Endothelial cell of umbilical vein (primary cell): ENCODE results near the gene NBL1. TPM values are rescaled to one million over a fixed set of nuclear protein-coding genes. Genes with fewer than 3 reads are reported as not detected.

Experiments used
- BruUV-seq: library from RNA; stranded (reverse); fragments of 400-500 nt; replicated peaks from 2 replicates; lab custom pipeline; 2021; lab: Mats Ljungman, UMichigan
- CTCF ChIA-PET: fragments of 300-600, 350-600 bp; sonication (Branson Sonifier 250); formaldehyde crosslinking; loops from one replicate; lab custom pipeline; 2021; ENCODE audit warnings: antibody characterized with exemption, inconsistent platforms; lab: Charles Lee
- POLR2A ChIA-PET: fragments of 300-600, 350-600 bp; sonication (Branson Sonifier 250); formaldehyde crosslinking; loops from one replicate; lab custom pipeline; 2021; ENCODE audit warnings: antibody characterized with exemption, inconsistent platforms; lab: Charles Lee
- DNase-seq: peaks from one replicate; pipeline ENCODE4 v3.0.0-alpha.2; 2011; ENCODE audit warnings: low read depth, low spot score
- FAIRE-seq: peaks from 2 replicates; lab custom pipeline; 2011; peaks lifted over from hg19 to GRCh38; lab: Jason Lieb, UNC
- H2AFZ ChIP-seq: 2 replicates; pipeline ENCODE4 v1.6.0; 2012; ENCODE audit warnings: low read depth, low read length, control low read depth, inconsistent platforms
- H3K27ac ChIP-seq: 2 replicates; pipeline ENCODE4 v1.5.1; 2011; ENCODE audit warnings: low read depth, mild to moderate bottlenecking, control low read depth, low read length, moderate library complexity; ENCODE audit not compliant: insufficient read depth
- H3K27me3 ChIP-seq, 2 experiments: 2 replicates each; pipeline versions ENCODE4 v1.6.0 to v1.6.1; 2011; ENCODE audit warnings: low read length in 2 of 2, mixed read lengths in 1 of 2; ENCODE audit not compliant: control insufficient read depth in 2 of 2, insufficient read depth in 2 of 2
- H3K36me3 ChIP-seq, 2 experiments: 2 replicates in 1 of 2; 3 replicates in 1 of 2; pipeline ENCODE4 v1.5.1; 2011; ENCODE audit warnings: low read length in 2 of 2, mild to moderate bottlenecking in 1 of 2, moderate library complexity in 1 of 2; ENCODE audit not compliant: control insufficient read depth in 2 of 2, insufficient read depth in 2 of 2; ENCODE audit errors: extremely low read depth in 1 of 2
- H3K4me1 ChIP-seq: 3 replicates; pipeline ENCODE4 v1.5.1; 2011; ENCODE audit warnings: mild to moderate bottlenecking, low read length; ENCODE audit not compliant: control insufficient read depth, insufficient read depth; ENCODE audit errors: extremely low read depth
- H3K4me2 ChIP-seq: 2 replicates; pipeline ENCODE4 v1.6.1; 2011; ENCODE audit warnings: low read length, control low read depth, mixed read lengths; ENCODE audit not compliant: insufficient read depth
- H3K4me3 ChIP-seq, 3 experiments: fragments of 200-600 bp in 1 of 3; sonication (generic), shearing (Covaris generic) in 1 of 3; replicated peaks in 1 of 3; 2 replicates each; pipeline ENCODE4 v1.5.1; 2011 to 2016; ENCODE audit warnings: control low read depth in 3 of 3, low read length in 3 of 3, mild to moderate bottlenecking in 2 of 3, inconsistent platforms in 1 of 3, low read depth in 1 of 3, moderate library complexity in 1 of 3; ENCODE audit not compliant: insufficient read depth in 1 of 3
- H3K79me2 ChIP-seq: 2 replicates; pipeline ENCODE4 v1.6.0; 2012; ENCODE audit warnings: low read length, inconsistent platforms; ENCODE audit not compliant: control insufficient read depth, insufficient read depth
- H3K9ac ChIP-seq: replicated peaks from 2 replicates; pipeline ENCODE3; 2011; ENCODE audit warnings: low read length, control low read depth; ENCODE audit not compliant: insufficient read depth; ENCODE audit errors: extremely low read depth
- H3K9me1 ChIP-seq: replicated peaks from 3 replicates; pipeline ENCODE4 v1.6.0; 2011; ENCODE audit warnings: mild to moderate bottlenecking, low read length; ENCODE audit not compliant: control insufficient read depth, insufficient read depth; ENCODE audit errors: extremely low read depth
- H3K9me3 ChIP-seq: replicated peaks from 2 replicates; pipeline ENCODE4 v1.5.1; 2012; ENCODE audit warnings: low read length, inconsistent platforms; ENCODE audit not compliant: control insufficient read depth, insufficient read depth
- H4K20me1 ChIP-seq: replicated peaks from 2 replicates; pipeline ENCODE3; 2011; ENCODE audit warnings: mild to moderate bottlenecking, low read length; ENCODE audit not compliant: control insufficient read depth, insufficient read depth; ENCODE audit errors: extremely low read depth
- EZH2 ChIP-seq: IDR thresholded peaks from 2 replicates; pipeline ENCODE4 v1.6.1; 2012; ENCODE audit warnings: borderline replicate concordance, low read depth, mild to moderate bottlenecking, moderate library complexity, low read length, inconsistent platforms; ENCODE audit not compliant: severe bottlenecking
- FOS ChIP-seq: IDR thresholded peaks from 2 replicates; pipeline ENCODE4 v1.6.1; 2011; ENCODE audit warnings: mild to moderate bottlenecking, low read length, moderate library complexity, borderline replicate concordance; ENCODE audit not compliant: insufficient read depth
- GATA2 ChIP-seq: IDR thresholded peaks from 2 replicates; pipeline ENCODE4 v1.7.0; 2011; ENCODE audit warnings: low read depth, mild to moderate bottlenecking, moderate library complexity, mixed read lengths, low read length; ENCODE audit not compliant: insufficient read length, insufficient read depth
- JUN ChIP-seq: IDR thresholded peaks from 2 replicates; pipeline ENCODE4 v1.6.1; 2011; ENCODE audit warnings: borderline replicate concordance, low read depth; ENCODE audit not compliant: insufficient read length, insufficient read depth
- MYC ChIP-seq: IDR thresholded peaks from one replicate; pipeline ENCODE4 v1.6.1; 2011; ENCODE audit warnings: mild to moderate bottlenecking, low read depth, low read length
- POLR2A ChIP-seq: IDR thresholded peaks from 2 replicates; pipeline ENCODE4 v1.6.1; 2012; ENCODE audit warnings: low read depth, mild to moderate bottlenecking, control low read depth, low read length
- POLR2AphosphoS5 ChIP-seq: IDR thresholded peaks from 2 replicates; pipeline ENCODE4 v1.6.1; 2012; ENCODE audit warnings: low read depth, mild to moderate bottlenecking, control low read depth, low read length, moderate library complexity; ENCODE audit not compliant: insufficient read depth
- dilution Hi-C: fragments of 300-500 bp; cut with MboI; formaldehyde crosslinking; loops from one replicate; pipeline ENCODE4 v1.15.0; 2019; ENCODE audit warnings: low sequenced_read_pairs; ENCODE audit not compliant: extremely low pct_ligation_motif_present
- intact Hi-C: fragments of 100-400 bp; cut with micrococcal nuclease; formaldehyde crosslinking; loops from one replicate; pipeline ENCODE4 v1.10.0; 2022
- polyA plus RNA-seq, 4 experiments: library from polyadenylated mRNA; depleted of rRNA in 3 of 4; stranded (reverse) in 3 of 4; unstranded in 1 of 4; fragments of >200 nt; gene quantifications; 2 replicates each; pipeline versions ENCODE4 v1.2.1 to v1.2.3, GENCODE V29; 2011 to 2012; ENCODE audit warnings: missing spikeins in 1 of 4
- total RNA-seq: library from RNA; stranded (reverse); gene quantifications from 2 replicates; pipeline ENCODE4 v1.2.3, GENCODE V29; 2021
- TF ChIP-seq, protein P1 (sequence below), 2 donors: IDR thresholded peaks; 1 replicate in 1 of 2; 2 replicates in 1 of 2; pipeline ENCODE4 v1.5.1; 2011; ENCODE audit warnings: low read length in 2 of 2, mild to moderate bottlenecking in 2 of 2, moderate library complexity in 2 of 2, control low read depth in 1 of 2, inconsistent platforms in 1 of 2, low read depth in 1 of 2; ENCODE audit not compliant: insufficient read depth in 1 of 2; ENCODE audit errors: extremely low read depth in 1 of 2
- TF ChIP-seq, protein P2 (sequence below): IDR thresholded peaks from 2 replicates; pipeline ENCODE4 v1.6.1; 2011; ENCODE audit not compliant: insufficient read depth, insufficient read length

NBL1 gene
- total and polyA plus RNA-seq, 2 donors (not counting 3 experiments of a cell fraction or from before 2014, with no cell fraction given), result 36.2 to 40.5 TPM

DNA sequence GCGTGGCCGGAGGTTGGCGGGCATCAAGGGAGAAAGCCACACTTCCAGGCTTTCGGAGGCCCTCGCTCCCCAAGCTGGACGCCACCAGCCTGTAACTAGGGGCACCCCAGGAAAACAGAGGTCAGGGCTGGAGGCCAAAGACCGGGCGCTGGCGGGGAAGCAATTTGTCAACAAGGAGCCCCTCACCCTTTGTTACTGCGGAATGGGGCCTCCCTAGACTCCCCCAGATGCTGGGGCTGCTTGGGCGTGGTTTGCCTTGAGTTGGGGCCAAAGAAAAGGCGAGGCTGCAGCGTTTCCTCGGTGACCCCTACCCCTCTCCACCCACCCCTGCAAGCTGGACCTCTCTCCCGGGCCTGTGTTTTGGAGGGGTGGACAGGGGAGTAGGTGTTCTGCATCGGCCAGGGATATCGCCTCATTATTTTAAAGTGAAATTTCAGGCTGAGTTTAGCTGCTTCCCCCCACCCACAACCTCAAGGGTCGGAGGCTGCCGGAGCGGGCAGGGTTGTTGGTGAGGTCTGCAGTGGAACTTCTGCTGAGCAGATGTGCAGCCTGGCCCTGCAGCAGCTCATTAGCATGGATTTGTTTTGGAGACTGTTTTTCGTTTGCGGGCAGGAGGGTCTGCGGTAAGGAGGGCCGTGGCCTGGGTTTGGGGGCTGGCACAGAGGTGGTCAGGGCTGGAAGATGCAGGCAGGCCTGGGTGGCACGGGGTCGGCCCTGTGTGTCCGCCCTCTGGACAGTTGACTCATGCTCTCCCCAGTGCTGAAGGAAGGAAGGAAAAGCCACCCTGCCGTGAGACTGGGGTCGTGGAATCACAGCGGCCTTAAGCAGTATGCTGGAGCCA is 1.5 kb downstream of the NBL1 start:
- Histone ChIP-seq H3K79me2 (peaks cover 6% of the 10 kb centered on the region), H3K4me3 (peak overlapping the region in 2 of 3 experiments; percentile 31 to 49), H3K4me1 (peaks cover 12% of the 10 kb centered on the region), H3K9me3 (no peaks in the 10 kb centered on the region), H3K36me3 (no peaks in the 10 kb centered on the region), H3K27ac (no peak overlapping the region), H3K9ac (peak overlapping the region; percentile 20), H4K20me1 (no peaks in the 10 kb centered on the region), H2AFZ (peak overlapping the region; percentile 19), H3K4me2 (peak overlapping the region; percentile 18), H3K27me3 (peaks cover 0 to 1% of the 10 kb centered on the region in 2 experiments), H3K9me1 (no peaks in the 10 kb centered on the region)
- peak; percentile 67 for FAIRE-seq
- TF ChIP-seq POLR2A (no peak), EZH2 (no peak), JUN (no peak), MYC (no peak), GATA2 (no peak), FOS (no peak), POLR2AphosphoS5 (no peak)
- TF ChIP-seq, protein P1, sequence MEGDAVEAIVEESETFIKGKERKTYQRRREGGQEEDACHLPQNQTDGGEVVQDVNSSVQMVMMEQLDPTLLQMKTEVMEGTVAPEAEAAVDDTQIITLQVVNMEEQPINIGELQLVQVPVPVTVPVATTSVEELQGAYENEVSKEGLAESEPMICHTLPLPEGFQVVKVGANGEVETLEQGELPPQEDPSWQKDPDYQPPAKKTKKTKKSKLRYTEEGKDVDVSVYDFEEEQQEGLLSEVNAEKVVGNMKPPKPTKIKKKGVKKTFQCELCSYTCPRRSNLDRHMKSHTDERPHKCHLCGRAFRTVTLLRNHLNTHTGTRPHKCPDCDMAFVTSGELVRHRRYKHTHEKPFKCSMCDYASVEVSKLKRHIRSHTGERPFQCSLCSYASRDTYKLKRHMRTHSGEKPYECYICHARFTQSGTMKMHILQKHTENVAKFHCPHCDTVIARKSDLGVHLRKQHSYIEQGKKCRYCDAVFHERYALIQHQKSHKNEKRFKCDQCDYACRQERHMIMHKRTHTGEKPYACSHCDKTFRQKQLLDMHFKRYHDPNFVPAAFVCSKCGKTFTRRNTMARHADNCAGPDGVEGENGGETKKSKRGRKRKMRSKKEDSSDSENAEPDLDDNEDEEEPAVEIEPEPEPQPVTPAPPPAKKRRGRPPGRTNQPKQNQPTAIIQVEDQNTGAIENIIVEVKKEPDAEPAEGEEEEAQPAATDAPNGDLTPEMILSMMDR (IDR thresholded peaks at IDR 0.05; ENCODE audit: extremely low read depth in 1 of 2, insufficient read depth in 1 of 2, low read depth in 1 of 2, low read length in 2 of 2), result no peak
- TF ChIP-seq, protein P2, sequence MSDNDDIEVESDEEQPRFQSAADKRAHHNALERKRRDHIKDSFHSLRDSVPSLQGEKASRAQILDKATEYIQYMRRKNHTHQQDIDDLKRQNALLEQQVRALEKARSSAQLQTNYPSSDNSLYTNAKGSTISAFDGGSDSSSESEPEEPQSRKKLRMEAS, result no peak
- peak; percentile 34 for DNase-seq
- dilution Hi-C loops, result loop anchor here (25.0 kb wide), 1 partner anchor 233 kb away; no protein-coding TSS in a partner anchor
- ChIA-PET CTCF (interaction anchor here (0.9 to 2.3 kb wide), 5 partner anchors 10 to 271 kb away, joined by 3 to 9 read pairs (median 3); no protein-coding TSS in a partner anchor), POLR2A (no interaction called here)
- intact Hi-C loops, result loop anchor here (2.0 kb wide), 2 partner anchors 159 to 207 kb away; no protein-coding TSS in a partner anchor
- no TSS peak for BruUV-seq
